Measurements from ENCODE around the gene ZSCAN10. TPM values are rescaled to one million over a fixed set of nuclear protein-coding genes. Genes with fewer than 3 reads are reported as not detected.

Gene ZSCAN10
- total RNA-seq, 3 donors from 2014 or later (not counting 1 experiment from before 2014, with no cell fraction given), result 0.65 to 0.96 (median 0.77) TPM

- DNase-seq (peak in 1 of 2 donors; percentile 18), ATAC-seq (no peak)
- WGBS (ENCODE audit: insufficient coverage), result 98% methylated on average over 8 of the region's 8 CpGs
- Histone ChIP-seq H3K27me3 (ENCODE audit: control insufficient read depth, insufficient read depth, low read length) (no peaks in the 10 kb centered on the region), H3K4me1 (ENCODE audit: control insufficient read depth, insufficient read depth, low read length) (peaks cover 61% of the 10 kb centered on the region), H3K4me3 (ENCODE audit: low read length) (no peak overlapping the region), H3K36me3 (ENCODE audit: control insufficient read depth, insufficient read depth, low read length) (peaks cover 9% of the 10 kb centered on the region), H3K9me3 (ENCODE audit: control insufficient read depth, insufficient read depth, low read length) (no peaks in the 10 kb centered on the region), H3K27ac (ENCODE audit: low read length) (peak overlapping the region; percentile 19)
- peak overlapping the region; percentile 92 to 95 for H3K27ac Mint-ChIP-seq
- peaks cover 25 to 64% of the 10 kb centered on the region in 2 donors for H3K4me1 Mint-ChIP-seq
- H3K27me3 Mint-ChIP-seq (ENCODE audit: low read depth in 2 of 2), result no peaks in the 10 kb centered on the region
- H3K9me3 Mint-ChIP-seq, result no peaks in the 10 kb centered on the region
- H3K4me3 Mint-ChIP-seq, result peak overlapping the region; percentile 18
- H3K36me3 Mint-ChIP-seq, result no peaks in the 10 kb centered on the region
- TF ChIP-seq CTCF (IDR thresholded peaks at IDR 0.05), result no peak
- intact Hi-C loops (cut with micrococcal nuclease), result no loop called here
Observed at GRCh38 chr16:3063625-3064386, 35.3 kb downstream of the ZSCAN10 start.

GRCh38 chr16:3062553-3062952 is 36.5 kb downstream of the ZSCAN10 start:
- intact Hi-C loops (cut with micrococcal nuclease), result no loop called here
- H3K27me3 ChIP-seq (ENCODE audit: control insufficient read depth, insufficient read depth, low read length), result no peaks in the 10 kb centered on the region
- H3K36me3 ChIP-seq (ENCODE audit: control insufficient read depth, insufficient read depth, low read length), result peaks cover 2% of the 10 kb centered on the region
- Mint-ChIP-seq H3K4me1 (peaks cover 19 to 57% of the 10 kb centered on the region in 2 donors), H3K4me3 (no peak overlapping the region), H3K36me3 (no peaks in the 10 kb centered on the region), H3K9me3 (no peaks in the 10 kb centered on the region), H3K27me3 (ENCODE audit: low read depth in 2 of 2) (no peaks in the 10 kb centered on the region), H3K27ac (peak overlapping the region; percentile 68 to 76)
- H3K4me1 ChIP-seq (ENCODE audit: control insufficient read depth, insufficient read depth, low read length), result peaks cover 56% of the 10 kb centered on the region
- TF ChIP-seq CTCF (IDR thresholded peaks at IDR 0.05), result no peak
- ATAC-seq, result no peak
- H3K4me3 ChIP-seq (ENCODE audit: low read length), result no peak overlapping the region
- WGBS (ENCODE audit: insufficient coverage), result 96% methylated on average over 6 of the region's 6 CpGs
- peak in 1 of 2 donors; percentile 3 for DNase-seq
- H3K27ac ChIP-seq (ENCODE audit: low read length), result no peak overlapping the region
- H3K9me3 ChIP-seq (ENCODE audit: control insufficient read depth, insufficient read depth, low read length), result no peaks in the 10 kb centered on the region

DNA sequence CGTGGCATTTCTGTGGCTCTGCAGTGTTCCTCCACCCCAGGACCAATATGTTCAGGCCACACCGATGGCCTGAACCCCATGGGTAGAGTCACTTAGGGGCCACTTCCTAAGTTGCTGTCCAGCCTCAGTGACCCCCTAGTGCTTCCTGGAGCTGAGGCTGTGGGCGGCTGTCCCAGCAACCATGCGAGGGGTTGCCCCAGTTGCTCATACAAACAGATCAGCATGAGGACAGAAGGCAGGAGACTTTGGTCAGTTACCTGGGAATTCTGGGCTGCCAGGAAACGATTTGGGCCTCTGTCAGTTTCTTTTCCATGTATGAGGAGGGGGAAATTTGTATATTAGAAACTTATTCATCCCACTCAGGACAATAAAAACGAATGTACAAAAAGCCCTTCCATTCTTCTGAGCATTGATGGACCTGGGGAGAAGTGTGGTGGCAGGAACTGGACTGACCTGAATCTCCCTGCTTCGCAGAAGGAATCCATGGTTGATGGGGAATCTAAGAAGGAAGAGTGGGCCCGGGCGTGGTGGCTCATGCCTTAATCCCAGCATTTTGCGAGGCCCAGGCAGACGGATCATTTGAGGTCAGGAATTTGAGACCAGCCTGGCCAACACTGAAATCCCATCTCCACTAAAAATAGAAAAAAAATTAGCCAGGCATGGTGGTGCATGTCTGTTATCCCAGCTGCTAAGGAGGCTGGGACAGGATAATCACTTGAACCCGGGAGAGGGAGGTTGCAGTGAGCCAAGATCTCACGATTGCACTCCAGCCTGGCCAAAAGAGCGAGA is 38.6 kb downstream of the ZSCAN10 start:
- WGBS (ENCODE audit: insufficient coverage), result 90% methylated on average over 14 of the region's 14 CpGs
- no peak for TF ChIP-seq CTCF (IDR thresholded peaks at IDR 0.05)
- H3K4me3 Mint-ChIP-seq, result peak overlapping the region; percentile 89
- H3K4me1 Mint-ChIP-seq, result peaks cover 13 to 54% of the 10 kb centered on the region in 2 donors
- peak overlapping the region; percentile 84 to 90 for H3K27ac Mint-ChIP-seq
- DNase-seq (peak in 1 of 2 donors; percentile 5), ATAC-seq (no peak)
- peaks cover 10% of the 10 kb centered on the region for H3K36me3 ChIP-seq (ENCODE audit: control insufficient read depth, insufficient read depth, low read length)
- no peak overlapping the region for H3K27ac ChIP-seq (ENCODE audit: low read length)
- no peak overlapping the region for H3K4me3 ChIP-seq (ENCODE audit: low read length)
- H3K27me3 ChIP-seq (ENCODE audit: control insufficient read depth, insufficient read depth, low read length), result no peaks in the 10 kb centered on the region
- H3K27me3 Mint-ChIP-seq (ENCODE audit: low read depth in 2 of 2), result no peaks in the 10 kb centered on the region
- intact Hi-C loops (cut with micrococcal nuclease), result no loop called here
- H3K9me3 Mint-ChIP-seq, result no peaks in the 10 kb centered on the region
- H3K4me1 ChIP-seq (ENCODE audit: control insufficient read depth, insufficient read depth, low read length), result peaks cover 56% of the 10 kb centered on the region
- H3K9me3 ChIP-seq (ENCODE audit: control insufficient read depth, insufficient read depth, low read length), result no peaks in the 10 kb centered on the region
- H3K36me3 Mint-ChIP-seq, result no peaks in the 10 kb centered on the region

Data from natural killer cell (primary cell).